GM18951 (cell line): Measurements from ENCODE around the gene HOXD8.

Experiments
- POLR2A ChIP-seq: IDR thresholded peaks from 4 replicates; pipeline ENCODE4 v1.6.1; 2011; ENCODE audit warnings: mild to moderate bottlenecking; ENCODE audit not compliant: insufficient read length, insufficient read depth; ENCODE audit errors: extremely low read depth
- in situ Hi-C: fragments of 300-500 bp; cut with MboI; formaldehyde crosslinking; loops from one replicate; pipeline ENCODE4 v1.12.0; 2022; ENCODE audit warnings: low sequenced_read_pairs, mixed read lengths, inconsistent platforms; ENCODE audit not compliant: unreplicated experiment

Gene HOXD8

DNA sequence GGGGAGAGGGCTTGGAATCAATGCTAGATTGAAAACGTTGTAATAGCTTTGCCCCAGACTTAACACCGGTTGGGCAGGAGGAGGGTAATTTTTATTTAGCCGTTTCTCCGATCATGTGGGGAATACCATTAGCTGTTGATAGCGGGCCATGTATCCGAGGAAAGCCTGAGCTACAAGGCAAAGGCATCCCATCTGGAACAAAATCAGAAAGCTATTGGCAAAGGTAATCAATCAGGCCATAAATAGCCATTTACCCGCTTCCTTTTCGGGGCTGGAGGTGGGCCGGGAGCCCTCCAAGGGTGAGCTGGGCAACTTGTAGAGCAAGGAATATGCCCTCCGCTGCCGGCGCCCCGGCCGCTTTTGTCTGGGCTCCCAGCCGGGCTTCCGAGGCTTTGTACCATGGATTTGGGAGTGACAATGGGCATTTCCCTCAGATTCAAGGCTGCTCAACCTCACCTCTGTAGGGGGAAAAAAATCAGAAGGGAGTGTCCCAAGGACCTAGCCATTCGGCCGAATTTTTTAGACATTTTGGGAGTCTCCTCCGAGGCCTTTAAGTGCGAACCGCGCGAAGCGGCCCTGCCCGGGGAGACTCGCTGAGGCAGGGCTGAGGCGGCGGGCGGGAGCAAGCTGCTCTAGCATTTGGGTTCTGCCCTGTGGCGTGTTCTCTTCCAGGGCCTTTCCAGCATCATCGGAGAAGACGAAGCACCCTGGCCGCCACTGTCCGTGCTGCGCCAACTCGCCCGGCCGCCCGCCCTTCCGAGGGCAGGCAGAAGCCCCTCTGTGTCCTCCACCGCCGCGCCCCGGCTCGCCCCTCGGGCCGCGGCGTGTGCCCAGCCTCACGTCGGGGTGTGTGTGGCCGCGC, 8.1 kb upstream of the HOXD8 start:
- in situ Hi-C loops = loop anchor here (10.0 kb wide), 2 partner anchors 513 to 1023 kb away; no protein-coding TSS in a partner anchor

DNA sequence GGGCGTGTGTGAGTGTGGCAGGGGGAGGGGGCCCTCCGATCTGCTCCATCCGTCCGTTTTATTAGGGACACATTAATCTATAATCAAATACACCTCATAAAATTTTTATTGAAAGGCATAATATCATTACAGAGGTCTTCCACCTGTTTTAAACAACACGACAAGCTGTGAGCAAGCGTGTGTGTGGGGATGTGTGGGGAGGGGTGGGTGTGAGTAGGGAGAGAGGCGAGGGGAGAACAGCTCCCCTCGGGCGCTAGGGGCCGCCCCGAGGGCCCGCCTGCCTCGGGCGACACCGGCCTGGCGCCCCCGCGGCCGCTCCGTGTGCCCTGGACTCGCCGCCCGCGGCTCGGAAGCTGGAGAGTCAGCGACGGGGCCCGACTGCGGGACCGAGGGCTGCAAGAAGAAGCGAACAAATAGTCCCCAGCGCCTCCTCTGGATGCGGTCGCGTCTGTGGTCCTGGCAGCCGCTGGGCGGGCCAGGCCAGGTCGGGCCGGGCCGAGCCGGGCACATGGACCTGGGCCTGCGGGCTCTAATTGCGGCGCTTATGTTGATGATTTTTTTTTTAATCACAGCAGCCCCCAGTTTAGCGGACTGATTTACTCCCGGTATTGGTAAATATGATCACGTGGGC, 7.3 kb upstream of the HOXD8 start:
- in situ Hi-C loops = loop anchor here (10.0 kb wide), 2 partner anchors 513 to 1023 kb away; no protein-coding TSS in a partner anchor
- TF ChIP-seq POLR2A = no peak

More for the DNA sequence above, 8.1 kb upstream of the HOXD8 start:
- no peak for TF ChIP-seq POLR2A

GRCh38 chr2:176122683-176123410, 6.7 kb upstream of the HOXD8 start, which contains the start of gene HOXD9:
Gene HOXD9 (plus strand): TSS chr2:176122719. CDS start chr2:176122769, 50 bp downstream.
- in situ Hi-C loops = loop anchor here (10.0 kb wide), 2 partner anchors 512 to 1022 kb away; no protein-coding TSS in a partner anchor
- no peak for TF ChIP-seq POLR2A

- in situ Hi-C loops = loop anchor here (10.0 kb wide), 2 partner anchors 511 to 1021 kb away; no protein-coding TSS in a partner anchor
- TF ChIP-seq POLR2A = no peak
Observed at GRCh38 chr2:176123411-176124109, 5.9 kb upstream of the HOXD8 start.

- no peak for TF ChIP-seq POLR2A
- in situ Hi-C loops = loop anchor here (10.0 kb wide), 2 partner anchors 510 to 1020 kb away; no protein-coding TSS in a partner anchor
Observed at GRCh38 chr2:176124110-176124946, 5.2 kb upstream of the HOXD8 start.

- in situ Hi-C loops = loop anchor here (10.0 kb wide), 2 partner anchors 510 to 1020 kb away; no protein-coding TSS in a partner anchor
- TF ChIP-seq POLR2A = no peak
Observed at GRCh38 chr2:176124947-176125771, 4.3 kb upstream of the HOXD8 start.

DNA sequence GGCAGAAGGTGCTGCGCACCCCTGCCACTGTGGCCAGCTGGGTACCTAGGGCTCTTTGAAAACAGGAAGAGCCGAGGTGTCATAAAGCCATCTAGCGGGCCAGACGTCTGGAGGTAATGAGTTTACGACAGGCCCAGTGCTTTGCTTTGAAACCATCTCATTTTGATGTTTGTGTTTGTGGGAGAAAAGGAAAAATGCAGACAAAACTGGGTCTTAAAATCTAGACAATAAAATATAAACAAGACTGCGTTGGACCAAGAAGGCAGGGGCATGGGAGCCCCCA, 3.8 kb upstream of the HOXD8 start:
- in situ Hi-C loops = loop anchor here (10.0 kb wide), 2 partner anchors 509 to 1019 kb away; no protein-coding TSS in a partner anchor

DNA sequence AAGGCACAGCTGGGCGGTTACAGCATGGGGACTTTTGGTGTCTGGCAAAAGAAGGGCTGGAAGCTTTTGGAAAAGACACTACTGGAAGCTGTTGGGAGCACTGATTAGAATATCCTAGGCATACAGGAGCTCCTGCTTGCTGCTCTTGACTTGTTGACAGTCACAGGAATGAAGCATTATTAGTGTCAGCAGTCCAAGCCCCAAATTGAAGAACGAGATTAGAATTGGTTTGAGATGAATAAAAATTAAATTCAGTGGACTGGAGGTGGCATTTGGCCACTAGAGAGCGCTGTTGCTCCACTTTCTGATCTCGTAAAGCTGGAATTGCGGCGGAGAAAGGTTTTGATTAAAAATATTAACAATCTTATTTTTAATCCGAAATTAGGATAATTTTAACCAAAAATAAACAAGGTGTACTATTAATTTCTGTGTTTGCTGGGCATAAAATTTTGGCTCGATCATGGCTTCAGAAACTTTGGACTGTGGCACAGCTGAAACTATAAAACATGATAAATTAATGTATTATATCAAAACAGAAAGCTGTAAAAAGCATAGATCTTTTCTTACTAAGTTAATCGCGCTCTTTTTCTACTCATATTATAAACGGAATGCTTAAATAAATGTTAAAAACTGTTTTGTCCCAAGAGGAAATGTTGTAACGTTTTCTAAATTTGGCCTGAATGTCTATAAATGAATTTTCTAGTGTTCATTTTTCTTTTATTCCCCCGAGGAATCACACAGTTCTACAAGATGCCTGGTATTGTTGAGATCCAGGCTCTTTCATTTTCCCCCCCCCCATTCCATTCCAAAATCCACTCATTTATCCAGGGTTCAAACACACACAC, 2.4 kb upstream of the HOXD8 start:
- TF ChIP-seq POLR2A = no peak
- in situ Hi-C loops = loop anchor here (10.0 kb wide), 2 partner anchors 508 to 1018 kb away; no protein-coding TSS in a partner anchor

More for the DNA sequence above, 3.8 kb upstream of the HOXD8 start:
- no peak for TF ChIP-seq POLR2A

DNA sequence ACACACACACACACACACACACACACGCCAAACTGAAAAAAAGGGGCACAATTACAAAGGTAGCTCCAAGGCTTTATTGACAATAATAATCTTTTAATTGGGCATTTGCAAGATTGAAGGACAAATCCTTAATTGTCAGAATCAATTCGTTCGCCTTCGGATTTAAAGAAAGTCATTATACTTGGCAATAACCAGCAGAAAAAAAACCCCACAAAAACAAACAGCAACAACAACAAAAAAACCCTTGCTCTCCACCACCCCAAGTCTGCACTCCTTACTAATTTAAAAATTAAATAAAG, 1.8 kb upstream of the HOXD8 start:
- TF ChIP-seq POLR2A = no peak
- in situ Hi-C loops = loop anchor here (10.0 kb wide), 2 partner anchors 507 to 1017 kb away; no protein-coding TSS in a partner anchor
